Nephron progenitor cell (in vitro differentiated cells): Measurements from ENCODE around the gene ZBTB40.

Source experiments
- DNase-seq: peaks from one replicate; pipeline ENCODE4 v3.0.0; 2021
- H3K27ac Mint-ChIP-seq: 2 replicates; pipeline ENCODE4 v1.8.0; 2021; ENCODE audit warnings: mild to moderate bottlenecking, moderate library complexity, mixed read lengths
- H3K27me3 Mint-ChIP-seq: 2 replicates; pipeline ENCODE4 v1.8.0; 2021; ENCODE audit warnings: mild to moderate bottlenecking, low read depth, mixed read lengths; ENCODE audit not compliant: poor library complexity
- H3K36me3 Mint-ChIP-seq: 2 replicates; pipeline ENCODE4 v1.8.0; 2021; ENCODE audit warnings: low read depth, mixed read lengths
- H3K4me1 Mint-ChIP-seq: 2 replicates; pipeline ENCODE4 v1.8.0; 2021; ENCODE audit warnings: mixed read lengths
- H3K4me3 Mint-ChIP-seq: 2 replicates; pipeline ENCODE4 v1.8.0; 2021; ENCODE audit warnings: mild to moderate bottlenecking, moderate library complexity, mixed read lengths
- H3K9me3 Mint-ChIP-seq: 2 replicates; pipeline ENCODE4 v1.8.0; 2021; ENCODE audit warnings: mild to moderate bottlenecking, moderate library complexity, mixed read lengths
- CTCF ChIP-seq: fragments of 200-600 bp; sonication (generic); IDR thresholded peaks from 2 replicates; pipeline ENCODE4 v1.5.0; 2021; ENCODE audit warnings: antibody characterized with exemption

The ZBTB40 gene

GRCh38 chr1:22489278-22489677, 37.6 kb downstream of the ZBTB40 start:
- Mint-ChIP-seq H3K27ac (no peak overlapping the region), H3K27me3 (no peaks in the 10 kb centered on the region), H3K36me3 (peaks cover 31% of the 10 kb centered on the region), H3K4me3 (no peak overlapping the region), H3K4me1 (no peaks in the 10 kb centered on the region), H3K9me3 (peaks cover 17% of the 10 kb centered on the region)
- DNase-seq: no peak
- TF ChIP-seq CTCF: no peak

DNA sequence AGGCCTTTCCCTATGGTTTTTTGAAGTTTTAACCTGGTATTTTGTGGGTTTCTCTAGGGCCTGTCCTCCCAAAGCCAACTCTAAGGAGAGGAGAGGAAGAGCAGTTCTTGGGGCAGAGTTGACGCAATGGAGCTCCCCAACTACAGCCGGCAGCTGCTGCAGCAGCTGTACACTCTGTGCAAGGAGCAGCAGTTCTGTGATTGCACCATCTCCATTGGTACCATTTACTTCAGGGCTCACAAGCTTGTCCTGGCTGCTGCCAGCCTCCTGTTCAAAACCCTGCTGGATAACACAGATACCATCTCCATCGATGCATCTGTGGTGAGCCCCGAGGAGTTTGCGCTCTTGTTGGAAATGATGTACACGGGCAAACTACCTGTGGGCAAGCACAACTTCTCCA, 38.2 kb downstream of the ZBTB40 start:
- H3K36me3 Mint-ChIP-seq: peaks cover 26% of the 10 kb centered on the region
- no peak for TF ChIP-seq CTCF
- DNase-seq: no peak
- no peak overlapping the region for H3K4me3 Mint-ChIP-seq
- no peak overlapping the region for H3K27ac Mint-ChIP-seq
- H3K27me3 Mint-ChIP-seq: no peaks in the 10 kb centered on the region
- H3K9me3 Mint-ChIP-seq: peaks cover 12% of the 10 kb centered on the region
- H3K4me1 Mint-ChIP-seq: no peaks in the 10 kb centered on the region

- H3K27ac Mint-ChIP-seq: no peak overlapping the region
- H3K9me3 Mint-ChIP-seq: peaks cover 7% of the 10 kb centered on the region
- H3K4me3 Mint-ChIP-seq: no peak overlapping the region
- no peaks in the 10 kb centered on the region for H3K27me3 Mint-ChIP-seq
- H3K36me3 Mint-ChIP-seq: peaks cover 22% of the 10 kb centered on the region
- no peaks in the 10 kb centered on the region for H3K4me1 Mint-ChIP-seq
- no peak for DNase-seq
- no peak for TF ChIP-seq CTCF
Measured at GRCh38 chr1:22490309-22490708, 38.7 kb downstream of the ZBTB40 start.

DNA sequence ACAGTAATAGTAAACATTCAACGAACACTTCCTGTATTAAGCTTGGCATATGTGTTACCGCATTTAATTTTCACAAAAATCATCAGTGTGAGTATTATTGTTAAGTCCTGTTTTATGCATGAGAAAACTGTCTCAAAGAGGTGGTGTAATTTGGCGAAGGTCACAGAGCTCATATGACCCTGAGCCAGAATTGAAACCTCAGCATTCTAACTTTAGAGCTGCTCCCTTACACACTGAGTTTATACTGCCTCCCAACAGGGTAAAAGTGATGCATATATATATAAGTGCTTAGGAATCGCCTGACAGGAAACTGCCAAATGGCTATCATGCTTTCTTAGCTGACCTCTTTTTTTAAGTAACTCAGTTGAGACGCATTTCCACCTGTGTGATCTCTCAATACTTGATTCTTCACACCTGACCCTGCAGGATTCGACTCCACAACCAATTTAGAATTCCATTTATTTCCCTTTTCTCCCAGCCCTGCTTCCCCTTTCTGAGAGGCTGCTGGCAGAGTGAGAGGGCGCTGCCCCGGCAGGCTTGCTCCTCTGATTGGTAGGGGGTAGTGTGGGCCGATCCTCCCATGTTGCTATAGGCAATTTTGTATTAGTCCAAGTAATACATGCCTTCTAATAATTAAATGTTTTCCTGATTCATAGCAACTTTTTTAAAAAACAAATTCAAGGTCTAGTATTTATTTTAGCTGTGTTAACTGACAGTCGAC, 40.5 kb downstream of the ZBTB40 start:
- Mint-ChIP-seq H3K27me3 (no peaks in the 10 kb centered on the region), H3K4me3 (no peak overlapping the region), H3K9me3 (no peaks in the 10 kb centered on the region), H3K27ac (no peak overlapping the region), H3K36me3 (peaks cover 26% of the 10 kb centered on the region), H3K4me1 (no peaks in the 10 kb centered on the region)
- TF ChIP-seq CTCF: no peak
- DNase-seq: no peak

- DNase-seq: no peak
- no peak for TF ChIP-seq CTCF
- no peaks in the 10 kb centered on the region for H3K9me3 Mint-ChIP-seq
Measured at GRCh38 chr1:22494144-22494543, 42.5 kb downstream of the ZBTB40 start.

DNA sequence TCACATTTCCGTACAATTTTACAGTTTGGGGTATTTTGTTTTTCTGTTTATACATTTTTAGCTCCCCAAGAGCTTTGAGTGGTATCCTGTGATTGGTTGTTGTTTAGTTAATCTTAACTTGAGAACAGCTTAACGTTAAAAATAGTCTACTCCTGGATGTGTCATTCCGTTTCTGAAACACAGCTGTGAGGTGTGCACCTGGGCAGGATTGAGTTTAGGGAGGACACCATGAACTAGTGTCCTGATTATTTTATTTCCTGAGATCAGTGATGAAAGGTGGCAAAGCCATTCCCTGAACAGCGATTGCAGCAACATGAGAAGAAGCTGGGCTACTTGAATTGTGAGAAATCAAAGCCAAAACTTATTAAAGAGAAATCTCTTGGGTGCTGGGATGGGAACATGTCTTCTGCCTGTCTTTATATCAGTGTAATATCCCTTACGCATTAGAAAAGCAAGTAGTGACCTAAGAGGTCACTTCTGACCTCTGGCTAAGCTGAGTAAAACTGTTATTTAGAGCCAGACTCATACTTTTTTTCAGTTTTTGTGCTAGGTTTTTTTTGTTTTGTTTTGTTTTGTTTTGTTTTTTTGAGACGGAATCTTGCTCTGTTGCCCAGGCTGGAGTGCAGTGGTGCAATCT, 43.4 kb downstream of the ZBTB40 start:
- H3K9me3 Mint-ChIP-seq: no peaks in the 10 kb centered on the region
- TF ChIP-seq CTCF: no peak
- H3K27ac Mint-ChIP-seq: no peak overlapping the region
- peaks cover 11% of the 10 kb centered on the region for H3K4me1 Mint-ChIP-seq
- peaks cover 29% of the 10 kb centered on the region for H3K36me3 Mint-ChIP-seq
- DNase-seq: no peak
- no peaks in the 10 kb centered on the region for H3K27me3 Mint-ChIP-seq
- H3K4me3 Mint-ChIP-seq: no peak overlapping the region

More at GRCh38 chr1:22494144-22494543, 42.5 kb downstream of the ZBTB40 start:
- Mint-ChIP-seq H3K4me3 (no peak overlapping the region), H3K27me3 (no peaks in the 10 kb centered on the region), H3K27ac (no peak overlapping the region), H3K4me1 (peaks cover 3% of the 10 kb centered on the region), H3K36me3 (peaks cover 29% of the 10 kb centered on the region)
